ENCODE results near the gene GNG13. TPM values are rescaled to one million over a fixed set of nuclear protein-coding genes. Genes with fewer than 3 reads are reported as not detected.

The GNG13 gene
- total RNA-seq, 1 donor from 2014 or later, result not detected

DNA sequence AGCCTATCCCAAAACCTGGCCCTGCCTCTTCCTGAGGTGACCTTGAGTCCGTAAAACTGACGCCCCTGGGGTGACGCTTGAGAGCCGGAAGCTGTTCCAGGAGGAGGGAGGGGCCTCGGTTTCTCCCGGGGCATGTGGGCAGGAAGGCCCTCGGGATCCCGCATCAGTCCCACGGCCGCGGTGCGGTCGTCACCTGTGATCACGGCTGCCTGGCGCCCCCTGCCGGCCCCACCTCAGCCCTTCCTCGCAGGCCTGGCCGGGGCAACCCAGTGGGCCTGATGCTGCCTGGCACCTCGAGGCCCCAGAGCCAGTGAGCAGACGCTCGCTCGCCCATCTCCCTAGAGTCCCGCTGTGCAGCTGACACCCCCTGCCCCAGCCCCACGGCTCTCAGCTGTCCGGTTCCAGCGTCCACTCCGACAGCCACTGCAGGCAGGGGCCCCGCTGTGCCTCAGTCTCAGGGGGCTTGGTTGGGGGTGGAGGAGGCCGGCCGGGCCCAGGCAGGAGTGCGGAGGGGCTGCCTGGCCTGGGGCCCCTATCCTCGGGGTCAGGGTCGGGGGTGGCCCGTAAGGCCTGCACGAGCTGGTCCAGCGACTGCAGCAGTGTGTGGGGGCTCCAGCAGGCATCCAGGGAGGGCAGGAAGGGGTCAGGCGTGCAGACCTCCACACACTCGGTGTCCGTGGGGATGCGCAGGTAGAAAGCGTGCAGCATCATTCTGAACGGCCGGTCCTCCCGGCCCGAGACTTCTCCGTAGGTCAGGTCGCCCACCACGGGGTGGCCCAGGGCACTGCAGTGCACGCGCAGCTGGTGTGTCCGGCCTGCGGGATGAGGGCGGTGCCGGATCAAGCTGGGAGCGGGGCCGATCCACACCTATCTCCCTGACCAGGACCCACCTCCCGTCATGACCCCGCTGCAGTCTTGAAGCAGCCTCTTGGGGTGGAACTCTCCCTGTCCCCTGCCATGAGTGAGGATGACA lies 14.7 kb downstream of the GNG13 start:
- H4K20me1 ChIP-seq (ENCODE audit: low read depth), result peaks cover 41% of the 10 kb centered on the region
- H2AFZ ChIP-seq (replicated peaks), result no peak overlapping the region
- peaks cover 3% of the 10 kb centered on the region for H3F3A ChIP-seq (ENCODE audit: low read depth)
- no peak overlapping the region for H3K9ac ChIP-seq
- H3K27ac ChIP-seq, result no peak overlapping the region
- peaks cover 7% of the 10 kb centered on the region for H3K4me1 ChIP-seq
- Mint-ChIP-seq H3K36me3 (no peaks in the 10 kb centered on the region), H3K27me3 (ENCODE audit: insufficient read depth, low read depth) (peaks cover 5% of the 10 kb centered on the region), H3K4me1 (peaks cover 3% of the 10 kb centered on the region), H3K27ac (no peak overlapping the region), H3K4me3 (peak overlapping the region; percentile 78), H3K9me3 (no peaks in the 10 kb centered on the region)
- H3K79me2 ChIP-seq (ENCODE audit: low read depth), result peaks cover 27% of the 10 kb centered on the region
- no peak overlapping the region for H3K4me2 ChIP-seq
- no peak overlapping the region for H3K4me3 ChIP-seq
- TF ChIP-seq EZH2 (IDR thresholded peaks at IDR 0.05), result no peak
- no peak for TF ChIP-seq EZH2phosphoT487 (IDR thresholded peaks at IDR 0.05)
- TF ChIP-seq, protein P1, sequence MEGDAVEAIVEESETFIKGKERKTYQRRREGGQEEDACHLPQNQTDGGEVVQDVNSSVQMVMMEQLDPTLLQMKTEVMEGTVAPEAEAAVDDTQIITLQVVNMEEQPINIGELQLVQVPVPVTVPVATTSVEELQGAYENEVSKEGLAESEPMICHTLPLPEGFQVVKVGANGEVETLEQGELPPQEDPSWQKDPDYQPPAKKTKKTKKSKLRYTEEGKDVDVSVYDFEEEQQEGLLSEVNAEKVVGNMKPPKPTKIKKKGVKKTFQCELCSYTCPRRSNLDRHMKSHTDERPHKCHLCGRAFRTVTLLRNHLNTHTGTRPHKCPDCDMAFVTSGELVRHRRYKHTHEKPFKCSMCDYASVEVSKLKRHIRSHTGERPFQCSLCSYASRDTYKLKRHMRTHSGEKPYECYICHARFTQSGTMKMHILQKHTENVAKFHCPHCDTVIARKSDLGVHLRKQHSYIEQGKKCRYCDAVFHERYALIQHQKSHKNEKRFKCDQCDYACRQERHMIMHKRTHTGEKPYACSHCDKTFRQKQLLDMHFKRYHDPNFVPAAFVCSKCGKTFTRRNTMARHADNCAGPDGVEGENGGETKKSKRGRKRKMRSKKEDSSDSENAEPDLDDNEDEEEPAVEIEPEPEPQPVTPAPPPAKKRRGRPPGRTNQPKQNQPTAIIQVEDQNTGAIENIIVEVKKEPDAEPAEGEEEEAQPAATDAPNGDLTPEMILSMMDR (IDR thresholded peaks at IDR 0.05), result peak; percentile 85
- peak; percentile 89 for DNase-seq (ENCODE audit: low spot score)
- H3K36me3 ChIP-seq, result no peaks in the 10 kb centered on the region
- H3K9me3 ChIP-seq (ENCODE audit: low read depth), result no peaks in the 10 kb centered on the region
- H3K27me3 ChIP-seq, result peaks cover 14% of the 10 kb centered on the region

DNA sequence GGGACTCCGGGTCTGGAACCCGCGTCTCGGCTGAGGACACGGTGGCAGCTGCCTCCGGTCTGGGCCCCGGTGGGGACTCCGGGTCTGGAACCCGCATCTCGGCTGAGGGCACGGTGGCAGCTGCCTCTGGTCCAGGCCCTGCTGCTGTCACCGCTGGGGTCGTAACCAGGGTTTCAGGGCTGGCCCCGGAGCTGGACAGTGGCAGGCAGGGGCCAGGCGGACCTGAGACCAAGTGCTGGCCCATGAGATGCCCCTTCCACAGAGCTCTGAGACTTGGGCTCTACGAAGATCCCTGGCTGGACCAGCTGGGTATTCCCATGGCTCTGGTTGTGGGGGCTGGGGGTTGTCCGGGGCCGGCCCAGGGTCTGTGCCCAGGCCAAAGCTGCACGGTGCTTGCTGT lies 16.1 kb downstream of the GNG13 start:
- H4K20me1 ChIP-seq (ENCODE audit: low read depth), result peaks cover 32% of the 10 kb centered on the region
- H3F3A ChIP-seq (ENCODE audit: low read depth), result peaks cover 3% of the 10 kb centered on the region
- peaks cover 5% of the 10 kb centered on the region for H3K4me1 ChIP-seq
- H3K27ac ChIP-seq, result no peak overlapping the region
- peaks cover 26% of the 10 kb centered on the region for H3K27me3 ChIP-seq
- TF ChIP-seq, protein P1 (IDR thresholded peaks at IDR 0.05), result no peak
- TF ChIP-seq EZH2phosphoT487 (IDR thresholded peaks at IDR 0.05), result no peak
- no peak for TF ChIP-seq EZH2 (IDR thresholded peaks at IDR 0.05)
- H3K9ac ChIP-seq, result no peak overlapping the region
- DNase-seq (ENCODE audit: low spot score), result no peak
- H3K4me1 Mint-ChIP-seq, result peaks cover 3% of the 10 kb centered on the region
- no peak overlapping the region for H3K4me3 ChIP-seq
- H3K9me3 Mint-ChIP-seq, result no peaks in the 10 kb centered on the region
- H3K36me3 ChIP-seq, result no peaks in the 10 kb centered on the region
- no peak overlapping the region for H3K4me2 ChIP-seq
- H3K4me3 Mint-ChIP-seq, result no peak overlapping the region
- no peaks in the 10 kb centered on the region for H3K9me3 ChIP-seq (ENCODE audit: low read depth)
- peaks cover 7% of the 10 kb centered on the region for H3K27me3 Mint-ChIP-seq (ENCODE audit: insufficient read depth, low read depth)
- no peak overlapping the region for H3K27ac Mint-ChIP-seq
- H3K79me2 ChIP-seq (ENCODE audit: low read depth), result peaks cover 19% of the 10 kb centered on the region
- no peak overlapping the region for H2AFZ ChIP-seq (replicated peaks)
- H3K36me3 Mint-ChIP-seq, result no peaks in the 10 kb centered on the region

DNA sequence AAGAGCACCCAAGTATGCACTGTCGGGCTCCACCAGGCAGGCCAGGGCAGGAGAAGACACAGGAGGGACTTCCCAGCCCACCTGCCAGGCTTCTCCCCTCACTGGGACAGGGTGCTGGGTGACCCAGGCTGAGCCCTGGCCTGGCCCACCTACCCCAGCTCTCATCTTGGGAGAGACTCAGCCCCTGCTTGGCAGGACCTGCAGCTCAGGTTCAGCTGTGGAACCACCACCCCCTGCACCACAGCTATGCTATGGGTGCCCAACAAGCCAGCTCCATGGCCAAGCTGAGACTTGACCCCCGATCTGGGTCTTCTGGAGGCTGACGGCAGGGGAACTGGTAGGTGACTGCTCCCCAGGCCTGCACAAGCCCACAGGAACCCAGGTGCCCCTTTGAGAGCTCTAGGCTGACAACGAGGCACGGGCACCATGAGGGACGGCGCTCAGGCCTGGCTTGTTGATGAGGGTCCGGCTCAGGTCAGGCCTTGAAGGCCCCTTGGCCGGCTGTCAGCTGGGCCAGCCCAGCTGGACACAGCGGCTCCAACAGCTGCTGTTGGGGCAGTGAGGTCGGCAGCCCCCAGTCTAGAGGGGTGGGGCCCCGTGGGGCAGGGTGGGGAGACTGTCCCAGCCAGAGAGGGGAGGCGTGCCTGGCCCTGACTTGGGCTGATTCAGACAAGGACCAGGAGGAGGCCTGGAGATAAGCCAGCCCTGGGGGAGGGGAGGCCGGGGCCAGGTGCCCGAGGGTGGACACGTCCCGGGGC lies 17.0 kb downstream of the GNG13 start:
- peaks cover 3% of the 10 kb centered on the region for H3F3A ChIP-seq (ENCODE audit: low read depth)
- peaks cover 24% of the 10 kb centered on the region for H4K20me1 ChIP-seq (ENCODE audit: low read depth)
- no peaks in the 10 kb centered on the region for H3K9me3 Mint-ChIP-seq
- H3K27me3 ChIP-seq, result peaks cover 31% of the 10 kb centered on the region
- TF ChIP-seq, protein P1 (IDR thresholded peaks at IDR 0.05), result no peak
- no peak for TF ChIP-seq EZH2phosphoT487 (IDR thresholded peaks at IDR 0.05)
- TF ChIP-seq EZH2 (IDR thresholded peaks at IDR 0.05), result no peak
- H3K27ac ChIP-seq, result no peak overlapping the region
- H3K27me3 Mint-ChIP-seq (ENCODE audit: insufficient read depth, low read depth), result peaks cover 7% of the 10 kb centered on the region
- H3K79me2 ChIP-seq (ENCODE audit: low read depth), result peaks cover 10% of the 10 kb centered on the region
- H3K9me3 ChIP-seq (ENCODE audit: low read depth), result no peaks in the 10 kb centered on the region
- H3K4me2 ChIP-seq, result no peak overlapping the region
- H3K27ac Mint-ChIP-seq, result no peak overlapping the region
- H3K36me3 ChIP-seq, result no peaks in the 10 kb centered on the region
- no peaks in the 10 kb centered on the region for H3K36me3 Mint-ChIP-seq
- no peak overlapping the region for H3K4me3 Mint-ChIP-seq
- no peak for DNase-seq (ENCODE audit: low spot score)
- H3K4me3 ChIP-seq, result no peak overlapping the region
- no peaks in the 10 kb centered on the region for H3K4me1 ChIP-seq
- no peak overlapping the region for H3K9ac ChIP-seq
- H2AFZ ChIP-seq (replicated peaks), result no peak overlapping the region
- H3K4me1 Mint-ChIP-seq, result peaks cover 3% of the 10 kb centered on the region
